ENCODE measurements around the gene HOXC12. TPM values are rescaled to one million over a fixed set of nuclear protein-coding genes. Genes with fewer than 3 reads are reported as not detected.

The HOXC12 gene
- total and polyA plus RNA-seq, 4 donors = not detected

- Histone ChIP-seq H3K27me3 (ENCODE audit: control insufficient read depth in 3 of 3, insufficient read depth in 3 of 3, low read length in 2 of 3) (peaks cover 12 to 97% (median 96%) of the 10 kb centered on the region in 3 donors), H3K4me1 (ENCODE audit: control insufficient read depth in 5 of 5, insufficient read depth in 5 of 5, low read length in 5 of 5) (no peaks in the 10 kb centered on the region), H3K36me3 (ENCODE audit: control insufficient read depth in 4 of 4, insufficient read depth in 4 of 4, low read length in 4 of 4) (no peaks in the 10 kb centered on the region), H3K4me3 (no peak overlapping the region), H3K27ac (ENCODE audit: low read depth in 1 of 2, low read length in 1 of 2) (no peak overlapping the region), H3K9me3 (ENCODE audit: control insufficient read depth in 4 of 4, insufficient read depth in 3 of 4, low read length in 3 of 4) (peaks cover 0 to 4% (median 0%) of the 10 kb centered on the region in 4 donors), H3K9ac (ENCODE audit: insufficient read depth in 1 of 2, low read length in 2 of 2) (no peak overlapping the region)
- DNase-seq = no peak
- TF ChIP-seq, protein P1, sequence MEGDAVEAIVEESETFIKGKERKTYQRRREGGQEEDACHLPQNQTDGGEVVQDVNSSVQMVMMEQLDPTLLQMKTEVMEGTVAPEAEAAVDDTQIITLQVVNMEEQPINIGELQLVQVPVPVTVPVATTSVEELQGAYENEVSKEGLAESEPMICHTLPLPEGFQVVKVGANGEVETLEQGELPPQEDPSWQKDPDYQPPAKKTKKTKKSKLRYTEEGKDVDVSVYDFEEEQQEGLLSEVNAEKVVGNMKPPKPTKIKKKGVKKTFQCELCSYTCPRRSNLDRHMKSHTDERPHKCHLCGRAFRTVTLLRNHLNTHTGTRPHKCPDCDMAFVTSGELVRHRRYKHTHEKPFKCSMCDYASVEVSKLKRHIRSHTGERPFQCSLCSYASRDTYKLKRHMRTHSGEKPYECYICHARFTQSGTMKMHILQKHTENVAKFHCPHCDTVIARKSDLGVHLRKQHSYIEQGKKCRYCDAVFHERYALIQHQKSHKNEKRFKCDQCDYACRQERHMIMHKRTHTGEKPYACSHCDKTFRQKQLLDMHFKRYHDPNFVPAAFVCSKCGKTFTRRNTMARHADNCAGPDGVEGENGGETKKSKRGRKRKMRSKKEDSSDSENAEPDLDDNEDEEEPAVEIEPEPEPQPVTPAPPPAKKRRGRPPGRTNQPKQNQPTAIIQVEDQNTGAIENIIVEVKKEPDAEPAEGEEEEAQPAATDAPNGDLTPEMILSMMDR (IDR thresholded peaks at IDR 0.05; ENCODE audit: control extremely low read depth, extremely low read depth) = no peak
- ATAC-seq (ENCODE audit: insufficient read depth, low FRiP score) = no peak
- WGBS, 2 donors = 6 to 8% methylated on average over 10 of the region's 10 CpGs
Observed at GRCh38 chr12:53950437-53950773, 4.3 kb upstream of the HOXC12 start.

DNA sequence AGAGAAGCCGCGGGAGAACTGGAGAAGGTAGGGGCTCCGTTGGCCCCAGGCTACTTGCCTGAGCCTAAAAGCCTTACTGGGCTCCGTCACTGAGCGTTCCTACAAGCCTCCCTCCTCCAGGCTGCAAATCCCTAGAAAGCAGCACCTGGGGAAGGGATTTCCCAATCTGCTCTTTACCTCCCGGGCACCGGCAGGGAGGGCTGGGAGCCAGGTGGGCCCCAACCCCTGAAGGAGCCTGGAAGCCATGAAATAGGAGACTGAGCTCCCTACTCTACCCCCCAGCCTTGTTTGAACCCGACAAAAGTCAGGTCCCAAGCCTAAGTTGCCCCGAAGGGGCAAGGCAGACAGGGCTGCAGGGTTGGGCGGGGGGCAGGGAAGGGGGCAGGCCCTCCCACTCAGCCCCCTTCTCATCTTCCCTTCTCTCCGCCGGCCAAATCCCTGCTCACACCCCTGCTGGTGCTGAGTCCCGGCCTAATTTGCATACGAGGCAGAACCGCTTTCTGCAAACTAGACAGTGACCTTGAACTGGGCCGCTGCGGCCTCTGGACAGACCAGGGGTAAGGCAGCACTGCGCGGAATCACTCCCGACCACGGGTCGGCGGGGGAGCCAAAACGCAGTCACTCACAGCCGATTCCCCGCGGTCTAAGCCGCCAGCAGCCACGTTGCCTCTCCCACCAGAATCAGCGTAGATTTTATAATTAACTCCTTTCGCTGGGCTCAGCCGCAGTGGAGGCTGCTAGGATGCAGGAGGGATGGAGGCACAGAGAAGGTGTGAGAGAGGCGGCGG is 3.7 kb upstream of the HOXC12 start:
- peaks cover 0 to 4% (median 0%) of the 10 kb centered on the region in 4 donors for H3K9me3 ChIP-seq (ENCODE audit: control insufficient read depth in 4 of 4, insufficient read depth in 3 of 4, low read length in 3 of 4)
- H3K27me3 ChIP-seq (ENCODE audit: control insufficient read depth in 3 of 3, insufficient read depth in 3 of 3, low read length in 2 of 3) = peaks cover 10 to 97% (median 96%) of the 10 kb centered on the region in 3 donors
- no peak overlapping the region for H3K4me3 ChIP-seq
- 4 to 7% methylated on average over 34 of the region's 34 CpGs for WGBS, 2 donors
- TF ChIP-seq, protein P1 (IDR thresholded peaks at IDR 0.05; ENCODE audit: control extremely low read depth, extremely low read depth) = no peak
- H3K36me3 ChIP-seq (ENCODE audit: control insufficient read depth in 4 of 4, insufficient read depth in 4 of 4, low read length in 4 of 4) = no peaks in the 10 kb centered on the region
- H3K9ac ChIP-seq (ENCODE audit: insufficient read depth in 1 of 2, low read length in 2 of 2) = no peak overlapping the region
- no peak overlapping the region for H3K27ac ChIP-seq (ENCODE audit: low read depth in 1 of 2, low read length in 1 of 2)
- DNase-seq (no peak), ATAC-seq (ENCODE audit: insufficient read depth, low FRiP score) (no peak)
- H3K4me1 ChIP-seq (ENCODE audit: control insufficient read depth in 5 of 5, insufficient read depth in 5 of 5, low read length in 5 of 5) = no peaks in the 10 kb centered on the region

GRCh38 chr12:53951577-53952334 is 2.9 kb upstream of the HOXC12 start:
- DNase-seq = no peak
- ATAC-seq (ENCODE audit: insufficient read depth, low FRiP score) = no peak
- H3K9me3 ChIP-seq (ENCODE audit: control insufficient read depth in 4 of 4, insufficient read depth in 3 of 4, low read length in 3 of 4) = peaks cover 0 to 6% (median 0%) of the 10 kb centered on the region in 4 donors
- TF ChIP-seq, protein P1 (IDR thresholded peaks at IDR 0.05; ENCODE audit: control extremely low read depth, extremely low read depth) = no peak
- H3K4me1 ChIP-seq (ENCODE audit: control insufficient read depth in 5 of 5, insufficient read depth in 5 of 5, low read length in 5 of 5) = peaks cover 0 to 2% (median 0%) of the 10 kb centered on the region in 5 donors
- H3K27ac ChIP-seq (ENCODE audit: low read depth in 1 of 2, low read length in 1 of 2) = no peak overlapping the region
- H3K9ac ChIP-seq (ENCODE audit: insufficient read depth in 1 of 2, low read length in 2 of 2) = no peak overlapping the region
- H3K36me3 ChIP-seq (ENCODE audit: control insufficient read depth in 4 of 4, insufficient read depth in 4 of 4, low read length in 4 of 4) = no peaks in the 10 kb centered on the region
- H3K4me3 ChIP-seq = no peak overlapping the region
- WGBS, 2 donors = 4 to 5% methylated on average over 46 to 47 of the region's 47 CpGs
- peaks cover 10 to 97% (median 96%) of the 10 kb centered on the region in 3 donors for H3K27me3 ChIP-seq (ENCODE audit: control insufficient read depth in 3 of 3, insufficient read depth in 3 of 3, low read length in 2 of 3)
